Left lung (tissue), 10 donors: ENCODE measurements around the gene ASIC3. TPM values are rescaled to one million over a fixed set of nuclear protein-coding genes. Genes with fewer than 3 reads are reported as not detected.

Source experiments
- ATAC-seq: fragments of 200-7000 bp; cut with Tn5 transposase; one replicate; pipeline ENCODE4 v1.9.1; 2020; ENCODE audit warnings: moderate library complexity
- DNase-seq, 4 donors: peaks; one replicate each; pipeline ENCODE4 v3.0.0-alpha.2; 2013 to 2020
- H3K27ac ChIP-seq, 2 donors: fragments of 200-600 bp; sonication (generic) in 1 of 2; one replicate each; pipeline versions ENCODE4 v1.5.0 to v1.8.0; 2020 to 2021
- H3K27me3 ChIP-seq, 2 donors: fragments of 200-600 bp; sonication (generic) in 1 of 2; one replicate each; pipeline versions ENCODE4 v1.5.0 to v1.8.0; 2020 to 2021
- H3K36me3 ChIP-seq, 2 donors: fragments of 200-600 bp; sonication (generic) in 1 of 2; one replicate each; pipeline versions ENCODE4 v1.5.0 to v1.8.0; 2020 to 2021
- H3K4me1 ChIP-seq, 2 donors: fragments of 200-600 bp; one replicate each; pipeline ENCODE4 v1.8.0; 2021
- H3K4me3 ChIP-seq, 2 donors: fragments of 200-600 bp; sonication (generic) in 1 of 2; one replicate each; pipeline versions ENCODE4 v1.5.0 to v1.8.0; 2020 to 2021; ENCODE audit warnings: mild to moderate bottlenecking in 1 of 2
- H3K9me3 ChIP-seq, 2 donors: fragments of 200-600 bp; sonication (generic) in 1 of 2; one replicate each; pipeline versions ENCODE4 v1.5.0 to v1.8.0; 2020 to 2021
- CTCF ChIP-seq, 2 donors: fragments of 200-600 bp; sonication (generic) in 1 of 2; IDR thresholded peaks; one replicate each; pipeline versions ENCODE4 v1.5.0 to v1.8.0; 2021; ENCODE audit warnings: antibody characterized with exemption in 2 of 2
- intact Hi-C, 2 donors: fragments of 100-400 bp; cut with DNase I; formaldehyde crosslinking; loops; one replicate each; pipeline versions ENCODE4 v1.11.2 to v1.14.2; 2022
- polyA plus RNA-seq, 6 donors: library from polyadenylated mRNA; unstranded; fragments of 120-200 nt; gene quantifications; one replicate each; pipeline ENCODE4 v1.2.1, GENCODE V29; 2013; ENCODE audit not compliant: insufficient read length in 6 of 6
- total RNA-seq, 2 donors: library from RNA; stranded (reverse); fragmentation: NEBNext Ultra II Directional; extraction: Animal tissue kit (Norgen Biotek cat#: 25700); gene quantifications; one replicate each; pipeline ENCODE4 v1.2.1, GENCODE V29; 2021
- donor health status: DM: no; HTN: yes; CAD: no.
- donor health status: DM: no; HTN: no; CAD: no.

The ASIC3 gene
- total and polyA plus RNA-seq, 8 donors: 2.3 to 6.0 (median 3.4) TPM

DNA sequence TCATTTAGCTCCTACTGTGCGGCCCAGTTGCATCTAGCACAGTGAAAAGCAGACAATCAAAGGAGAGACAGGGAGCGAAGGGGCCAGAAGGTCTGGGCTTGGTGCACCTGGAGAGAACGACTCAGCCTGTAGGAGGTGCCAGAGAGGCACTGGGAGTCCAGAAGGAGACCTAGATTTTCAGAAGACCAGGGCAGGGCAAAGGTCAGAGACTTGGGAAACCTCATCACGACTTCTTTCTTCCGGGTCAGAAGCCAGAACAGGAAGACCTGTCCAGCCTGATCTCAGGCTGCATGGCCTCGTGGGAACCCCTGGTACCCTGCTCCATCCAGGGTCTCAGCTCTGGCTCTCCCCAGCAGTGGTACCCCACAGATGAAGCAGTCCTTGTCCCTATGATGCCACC, 43.1 kb downstream of the ASIC3 start:
- peak; percentile 12 to 40 for TF ChIP-seq CTCF (IDR thresholded peaks at IDR 0.05)
- H3K36me3 ChIP-seq: no peaks in the 10 kb centered on the region
- no peaks in the 10 kb centered on the region for H3K9me3 ChIP-seq
- intact Hi-C loops: no loop called here
- H3K4me1 ChIP-seq: peaks cover 26 to 78% of the 10 kb centered on the region in 2 donors
- H3K27me3 ChIP-seq: peaks cover 0 to 12% of the 10 kb centered on the region in 2 donors
- H3K27ac ChIP-seq: peak overlapping the region in 1 of 2 donors; percentile 33
- ATAC-seq: no peak
- no peak overlapping the region for H3K4me3 ChIP-seq
- no peak for DNase-seq

- no peak overlapping the region for H3K4me3 ChIP-seq
- no peak for TF ChIP-seq CTCF (IDR thresholded peaks at IDR 0.05)
- H3K9me3 ChIP-seq: no peaks in the 10 kb centered on the region
- DNase-seq (no peak), ATAC-seq (no peak)
- H3K36me3 ChIP-seq: no peaks in the 10 kb centered on the region
- peaks cover 0 to 9% of the 10 kb centered on the region in 2 donors for H3K27me3 ChIP-seq
- no peak overlapping the region for H3K27ac ChIP-seq
- H3K4me1 ChIP-seq: peaks cover 26 to 78% of the 10 kb centered on the region in 2 donors
- intact Hi-C loops: no loop called here
Observed at GRCh38 chr7:151091988-151092387, 43.7 kb downstream of the ASIC3 start.

- Histone ChIP-seq H3K36me3 (no peaks in the 10 kb centered on the region), H3K4me3 (no peak overlapping the region), H3K9me3 (no peaks in the 10 kb centered on the region), H3K4me1 (peaks cover 13 to 62% of the 10 kb centered on the region in 2 donors), H3K27me3 (no peaks in the 10 kb centered on the region), H3K27ac (no peak overlapping the region)
- ATAC-seq (no peak), DNase-seq (peak in 1 of 4 donors; percentile 50)
- TF ChIP-seq CTCF (IDR thresholded peaks at IDR 0.05): no peak
- intact Hi-C loops: no loop called here
Observed at GRCh38 chr7:151093748-151094147, 45.4 kb downstream of the ASIC3 start.

DNA sequence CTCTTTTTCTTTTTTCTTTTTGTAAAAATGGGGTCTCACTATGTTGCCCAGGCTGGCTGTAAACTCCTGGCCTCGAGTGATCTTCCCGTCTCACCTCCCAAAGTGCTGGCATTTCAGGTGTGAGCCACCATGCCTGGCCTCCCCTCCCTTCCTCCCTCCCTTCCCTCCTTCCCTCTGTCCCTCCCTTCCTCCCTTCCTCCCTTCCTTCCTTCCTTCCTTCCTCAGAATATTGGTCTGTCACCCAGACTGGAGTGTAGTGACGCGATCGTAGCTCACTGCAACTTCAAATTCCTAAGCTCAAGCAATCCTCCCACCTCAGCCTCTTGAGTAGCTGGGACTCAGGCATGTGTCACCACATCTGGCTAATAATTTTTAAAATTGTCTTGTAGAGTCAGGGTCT, 46.3 kb downstream of the ASIC3 start:
- Histone ChIP-seq H3K36me3 (no peaks in the 10 kb centered on the region), H3K4me1 (peaks cover 4 to 58% of the 10 kb centered on the region in 2 donors), H3K27me3 (no peaks in the 10 kb centered on the region), H3K27ac (no peak overlapping the region), H3K9me3 (no peaks in the 10 kb centered on the region), H3K4me3 (no peak overlapping the region)
- ATAC-seq: no peak
- DNase-seq: peak in 1 of 4 donors; percentile 4
- intact Hi-C loops: no loop called here
- TF ChIP-seq CTCF (IDR thresholded peaks at IDR 0.05): no peak

DNA sequence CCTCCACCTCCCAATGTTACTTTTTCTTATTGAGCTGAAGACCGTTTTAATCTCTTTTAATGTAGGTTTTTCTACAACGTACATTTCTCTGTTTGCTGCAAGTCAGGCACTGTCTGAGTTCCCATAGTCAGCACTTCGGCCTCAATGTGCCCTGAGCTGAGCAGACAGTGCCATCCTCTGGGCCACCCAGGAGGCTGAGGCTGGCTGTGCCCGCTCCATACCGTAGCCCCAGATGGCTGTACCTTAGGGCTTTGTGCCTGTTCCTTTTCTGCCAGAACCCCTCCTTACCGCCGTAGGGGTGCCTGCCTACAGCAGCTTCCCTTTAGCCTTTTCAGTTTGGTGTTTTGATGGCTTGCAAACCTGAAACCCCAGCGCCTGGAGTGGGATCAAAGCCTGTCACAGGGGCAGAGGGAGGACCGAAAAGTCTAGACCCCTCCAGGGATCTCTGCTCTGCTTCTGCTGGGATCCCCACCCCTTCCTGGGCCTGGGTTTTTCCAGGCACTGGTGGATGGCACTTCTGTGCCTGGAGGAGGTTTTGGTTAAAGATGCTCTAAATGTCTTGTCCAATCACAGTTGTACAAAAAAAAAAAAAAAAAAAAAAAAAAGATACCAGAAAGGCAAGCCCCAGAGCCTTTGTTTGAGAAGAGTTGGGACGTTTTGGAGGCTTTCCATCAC, 46.9 kb downstream of the ASIC3 start:
- DNase-seq (peak in 1 of 4 donors; percentile 31), ATAC-seq (peak; percentile 15)
- Histone ChIP-seq H3K27me3 (no peaks in the 10 kb centered on the region), H3K36me3 (no peaks in the 10 kb centered on the region), H3K4me1 (peaks cover 0 to 57% of the 10 kb centered on the region in 2 donors), H3K4me3 (no peak overlapping the region), H3K9me3 (no peaks in the 10 kb centered on the region), H3K27ac (no peak overlapping the region)
- intact Hi-C loops: no loop called here
- TF ChIP-seq CTCF (IDR thresholded peaks at IDR 0.05): no peak
